NCI-H82 treated with DMSO at 0.1 percent for 48 hours (cell line): ENCODE results near the gene ZNF205.
"Not testable (repeated sequence)": the region's sequence is repeated elsewhere in the genome, so short reads cannot be mapped to it uniquely, and the experiment has no call there.

Source experiments
- DNase-seq: peaks from one replicate; lab custom pipeline; 2025; ENCODE audit not compliant: unreplicated experiment; lab: John Stamatoyannopoulos, UW

The ZNF205 gene

GRCh38 chr16:3148256-3149192 is 36.1 kb downstream of the ZNF205 start:
- no peak for DNase-seq

GRCh38 chr16:3149193-3149530 is 36.8 kb downstream of the ZNF205 start:
- no peak for DNase-seq

GRCh38 chr16:3149630-3150345 is 37.4 kb downstream of the ZNF205 start:
- DNase-seq: peak; percentile 16

GRCh38 chr16:3150346-3151218 is 38.2 kb downstream of the ZNF205 start:
- peak; percentile 85 for DNase-seq

GRCh38 chr16:3152027-3152276 is 39.6 kb downstream of the ZNF205 start:
- no peak for DNase-seq

GRCh38 chr16:3152277-3152990 is 40.0 kb downstream of the ZNF205 start:
- DNase-seq: peak; percentile 88

GRCh38 chr16:3152991-3153368 is 40.6 kb downstream of the ZNF205 start:
- DNase-seq: no peak

GRCh38 chr16:3155181-3155580 is 42.8 kb downstream of the ZNF205 start:
- no peak for DNase-seq

GRCh38 chr16:3155972-3156371 is 43.6 kb downstream of the ZNF205 start:
- no peak for DNase-seq

- peak; percentile 74 for DNase-seq
Observed at GRCh38 chr16:3157229-3158025, 45.0 kb downstream of the ZNF205 start.

- DNase-seq: no peak
Observed at GRCh38 chr16:3158026-3158509, 45.7 kb downstream of the ZNF205 start.

GRCh38 chr16:3158510-3159314 is 46.3 kb downstream of the ZNF205 start:
- DNase-seq: peak; percentile 74

GRCh38 chr16:3161235-3162018 is 49.0 kb downstream of the ZNF205 start:
- DNase-seq: no peak

GRCh38 chr16:3164121-3164991 is 52.0 kb downstream of the ZNF205 start:
- no peak for DNase-seq

GRCh38 chr16:3165111-3165822 is 52.9 kb downstream of the ZNF205 start:
- no peak for DNase-seq

GRCh38 chr16:3166505-3166886 is 54.1 kb downstream of the ZNF205 start:
- DNase-seq: no peak

- not testable (repeated sequence) for DNase-seq
Observed at GRCh38 chr16:3168729-3169128, 56.3 kb downstream of the ZNF205 start.
